GM19455 (cell line): ENCODE data around the gene AGBL4.

Source experiments
- ATAC-seq: cut with Tn5 transposase; IDR thresholded peaks from one replicate; pipeline ENCODE4 v1.9.1; 2021; ENCODE audit not compliant: unreplicated experiment

AGBL4 gene

GRCh38 chr1:49723662-49724061 lies 300.1 kb downstream of the AGBL4 start:
- ATAC-seq = no peak

- ATAC-seq = no peak
Observed at GRCh38 chr1:49694251-49694827, 329.4 kb downstream of the AGBL4 start.

GRCh38 chr1:49686107-49686506 lies 337.6 kb downstream of the AGBL4 start:
- ATAC-seq = no peak

- no peak for ATAC-seq
Observed at GRCh38 chr1:49677706-49678105, 346.0 kb downstream of the AGBL4 start.

GRCh38 chr1:49651136-49651535 lies 372.6 kb downstream of the AGBL4 start:
- ATAC-seq = no peak

GRCh38 chr1:49630156-49630555 lies 393.6 kb downstream of the AGBL4 start:
- no peak for ATAC-seq

- ATAC-seq = no peak
Observed at GRCh38 chr1:49627781-49628180, 396.0 kb downstream of the AGBL4 start.

- ATAC-seq = no peak
Observed at GRCh38 chr1:49626472-49626871, 397.3 kb downstream of the AGBL4 start.

- ATAC-seq = no peak
Observed at GRCh38 chr1:49622877-49623276, 400.9 kb downstream of the AGBL4 start.

GRCh38 chr1:49606082-49606481 lies 417.7 kb downstream of the AGBL4 start:
- no peak for ATAC-seq

GRCh38 chr1:49597436-49597835 lies 426.3 kb downstream of the AGBL4 start:
- no peak for ATAC-seq

GRCh38 chr1:49576327-49576901 lies 447.3 kb downstream of the AGBL4 start:
- no peak for ATAC-seq

GRCh38 chr1:49556676-49557234 lies 467.0 kb downstream of the AGBL4 start:
- ATAC-seq = no peak

GRCh38 chr1:49552101-49552500 lies 471.7 kb downstream of the AGBL4 start:
- no peak for ATAC-seq

GRCh38 chr1:49544615-49545014 lies 479.1 kb downstream of the AGBL4 start:
- ATAC-seq = no peak

GRCh38 chr1:49541096-49541752 lies 482.5 kb downstream of the AGBL4 start:
- ATAC-seq = no peak

GRCh38 chr1:49527606-49528305 lies 496.0 kb downstream of the AGBL4 start:
- ATAC-seq = no peak

GRCh38 chr1:49526672-49527071 lies 497.1 kb downstream of the AGBL4 start:
- no peak for ATAC-seq

GRCh38 chr1:49523764-49524163 lies 500.0 kb downstream of the AGBL4 start:
- no peak for ATAC-seq

GRCh38 chr1:49466961-49467360 lies 556.8 kb downstream of the AGBL4 start:
- ATAC-seq = no peak

GRCh38 chr1:49465486-49466185 lies 558.1 kb downstream of the AGBL4 start:
- no peak for ATAC-seq
